ENCODE measurements around the gene HRAS.
A peak's percentile ranks its signal among the peaks of the same experiment; 100 is the strongest.
"Not testable (repeated sequence)": the region's sequence is repeated elsewhere in the genome, so short reads cannot be mapped to it uniquely, and the experiment has no call there.

Gene HRAS

DNA sequence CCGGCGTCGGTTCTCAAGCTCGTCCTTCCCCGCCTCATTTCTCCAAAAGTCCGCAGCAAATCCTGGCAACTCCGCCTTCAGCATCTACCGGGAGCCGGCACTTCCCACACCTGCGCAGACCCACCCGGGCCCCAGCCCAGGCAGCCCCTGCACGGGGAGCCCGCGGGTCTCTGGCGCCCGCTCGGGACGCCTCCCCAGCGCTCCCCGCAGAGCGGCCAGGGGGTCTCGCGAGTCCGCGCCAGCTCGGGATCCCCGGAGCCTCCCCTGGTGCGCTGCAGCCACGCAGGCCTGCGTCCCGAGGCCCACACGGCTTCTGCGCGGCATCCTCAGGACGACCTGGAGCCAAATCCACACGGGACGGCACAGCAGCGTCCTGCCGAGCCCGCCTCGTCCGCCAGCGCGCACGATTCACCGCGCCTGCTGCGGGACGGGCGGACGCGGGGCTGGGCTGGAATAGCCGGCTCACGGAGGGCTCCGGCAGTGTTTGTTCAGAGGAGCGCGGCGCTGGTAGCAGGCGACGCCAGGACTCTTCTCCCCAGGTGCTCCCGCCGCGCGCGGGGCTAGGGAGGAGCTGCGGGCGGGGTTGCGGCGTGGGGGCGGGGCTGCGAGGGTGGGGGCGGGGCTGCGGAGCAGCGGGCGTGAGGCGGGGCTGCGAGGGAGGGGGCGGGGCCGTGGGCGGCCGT, 40.1 kb upstream of the HRAS start:
- Histone ChIP-seq H3K4me1 (ENCODE audit: control insufficient read depth, insufficient read depth, low read length) (peaks cover 45% of the 10 kb centered on the region), H3K27ac (ENCODE audit: low read length) (no peak overlapping the region)

DNA sequence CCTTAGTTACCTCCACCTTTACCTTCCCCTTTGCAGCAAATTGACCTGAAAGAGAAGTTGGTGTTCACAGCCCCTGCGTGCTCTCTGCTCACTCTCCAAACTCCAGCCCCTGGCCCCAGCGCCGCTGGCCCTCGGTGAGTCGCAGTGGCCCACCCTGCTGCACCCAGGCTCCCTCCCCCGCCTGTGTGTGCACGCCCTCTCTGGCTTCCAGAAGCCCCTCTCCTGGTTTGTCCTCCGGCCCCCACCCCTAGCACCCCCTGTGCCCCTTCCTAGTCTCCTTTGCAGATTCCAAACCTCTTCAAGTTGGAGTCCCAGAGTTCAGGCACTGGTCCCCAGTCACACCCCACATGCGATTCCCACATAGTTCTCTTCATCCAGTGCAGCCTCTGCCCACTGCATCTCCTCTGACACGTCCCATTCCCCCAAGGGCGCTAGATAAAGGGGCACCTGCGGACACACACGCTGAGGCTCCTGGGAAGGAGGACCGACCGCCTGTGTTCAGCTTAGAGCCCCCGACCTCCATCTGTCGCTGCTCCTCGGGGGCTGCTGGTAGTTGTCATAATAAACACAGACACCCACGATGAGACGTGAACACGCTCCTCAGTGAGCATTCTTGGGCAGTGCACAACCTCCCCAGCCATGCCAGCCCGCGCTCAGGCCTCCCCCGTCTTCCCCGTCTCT, 39.4 kb upstream of the HRAS start:
- no peaks in the 10 kb centered on the region for H3K9me3 ChIP-seq (ENCODE audit: control insufficient read depth in 2 of 2, low read length in 2 of 2)
- peaks cover 0 to 2% of the 10 kb centered on the region in 2 donors for H3K27me3 ChIP-seq (ENCODE audit: control insufficient read depth in 1 of 2, insufficient read depth in 2 of 2, low read length in 2 of 2)
- H3K9ac ChIP-seq (ENCODE audit: low read length in 2 of 2) = no peak overlapping the region
- H3K36me3 ChIP-seq (ENCODE audit: control insufficient read depth in 2 of 2, insufficient read depth in 2 of 2, low read length in 2 of 2) = no peaks in the 10 kb centered on the region
- H3K4me1 ChIP-seq (ENCODE audit: control insufficient read depth, insufficient read depth, low read length) = peaks cover 38% of the 10 kb centered on the region
- H3K27ac ChIP-seq (ENCODE audit: low read length) = no peak overlapping the region
- peak overlapping the region; percentile 56 to 75 for H3K4me3 ChIP-seq (ENCODE audit: low read length in 2 of 2)

More for the DNA sequence above, 40.1 kb upstream of the HRAS start:
- Histone ChIP-seq H3K27me3 (ENCODE audit: control insufficient read depth in 1 of 2, insufficient read depth in 2 of 2, low read length in 2 of 2) (peaks cover 0 to 2% of the 10 kb centered on the region in 2 donors), H3K36me3 (ENCODE audit: control insufficient read depth in 2 of 2, insufficient read depth in 2 of 2, low read length in 2 of 2) (no peaks in the 10 kb centered on the region), H3K4me3 (ENCODE audit: low read length in 2 of 2) (peak overlapping the region; percentile 56 to 75), H3K9ac (ENCODE audit: low read length in 2 of 2) (no peak overlapping the region), H3K9me3 (ENCODE audit: control insufficient read depth in 2 of 2, low read length in 2 of 2) (no peaks in the 10 kb centered on the region)

DNA sequence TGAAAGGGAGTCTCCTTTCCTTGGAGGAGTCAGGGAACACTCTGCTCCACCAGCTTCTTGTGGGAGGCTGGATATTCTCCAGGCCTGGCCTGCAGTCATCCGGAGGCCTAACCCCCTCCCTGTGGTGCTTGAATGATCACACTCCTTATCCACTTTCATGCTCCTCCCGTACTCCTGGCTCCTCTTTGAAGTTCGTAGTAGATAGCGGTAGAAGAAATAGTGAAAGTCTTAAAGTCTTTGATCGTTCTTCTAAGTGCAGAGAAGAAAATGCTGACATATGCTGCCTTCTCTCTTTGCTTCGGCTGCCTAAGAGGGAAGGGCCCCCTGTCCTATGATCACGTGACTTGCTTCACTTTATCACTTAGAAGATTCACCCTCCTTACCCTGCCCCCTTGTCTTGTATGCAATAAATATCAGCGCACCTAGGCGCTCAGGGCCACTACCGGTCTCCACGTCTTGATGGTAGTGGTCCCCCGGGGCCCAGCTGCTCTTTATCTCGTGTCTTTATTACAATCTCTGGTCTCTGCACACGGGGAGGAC, 38.7 kb upstream of the HRAS start:
- H3K4me3 ChIP-seq (ENCODE audit: low read length in 2 of 2); H3K9ac ChIP-seq (ENCODE audit: low read length in 2 of 2); H3K27me3 ChIP-seq (ENCODE audit: control insufficient read depth in 1 of 2, insufficient read depth in 2 of 2, low read length in 2 of 2); H3K9me3 ChIP-seq (ENCODE audit: control insufficient read depth in 2 of 2, low read length in 2 of 2); H3K36me3 ChIP-seq (ENCODE audit: control insufficient read depth in 2 of 2, insufficient read depth in 2 of 2, low read length in 2 of 2); H3K27ac ChIP-seq (ENCODE audit: low read length): not testable (repeated sequence)
- H3K4me1 ChIP-seq (ENCODE audit: control insufficient read depth, insufficient read depth, low read length) = peaks cover 38% of the 10 kb centered on the region

DNA sequence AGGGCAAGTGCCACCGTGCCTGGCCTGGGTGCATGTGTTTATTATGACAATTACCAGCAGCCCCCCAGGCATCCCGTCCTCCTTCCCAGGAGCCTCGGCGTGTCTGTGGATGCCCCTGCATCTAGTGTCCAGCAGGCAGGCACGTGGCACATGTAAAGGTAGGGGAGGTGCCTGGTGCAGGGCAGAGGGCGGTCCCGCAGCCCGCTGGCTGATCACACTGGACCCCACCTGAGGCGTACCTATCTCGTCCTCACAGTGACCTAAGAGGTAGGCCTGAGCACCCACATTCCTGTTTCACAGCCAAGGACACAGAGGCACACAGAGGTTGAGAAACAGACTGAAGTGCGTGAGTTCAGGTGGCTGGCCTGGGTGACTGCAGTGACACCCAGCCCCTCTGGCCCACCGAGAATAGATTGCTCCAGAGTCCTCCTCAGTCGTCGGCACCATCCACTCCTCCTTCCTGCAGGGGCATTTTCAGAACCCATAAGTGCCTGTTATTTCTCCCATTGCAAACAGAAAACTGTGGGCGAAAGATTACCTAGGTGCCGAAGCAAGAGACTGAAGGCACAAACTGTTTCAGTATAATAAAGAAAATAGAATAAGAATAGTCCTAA, 37.9 kb upstream of the HRAS start:
- H3K27me3 ChIP-seq (ENCODE audit: control insufficient read depth in 1 of 2, insufficient read depth in 2 of 2, low read length in 2 of 2) = peaks cover 0 to 2% of the 10 kb centered on the region in 2 donors
- no peak overlapping the region for H3K9ac ChIP-seq (ENCODE audit: low read length in 2 of 2)
- H3K4me1 ChIP-seq (ENCODE audit: control insufficient read depth, insufficient read depth, low read length) = peaks cover 33% of the 10 kb centered on the region
- no peaks in the 10 kb centered on the region for H3K36me3 ChIP-seq (ENCODE audit: control insufficient read depth in 2 of 2, insufficient read depth in 2 of 2, low read length in 2 of 2)
- no peaks in the 10 kb centered on the region for H3K9me3 ChIP-seq (ENCODE audit: control insufficient read depth in 2 of 2, low read length in 2 of 2)
- H3K4me3 ChIP-seq (ENCODE audit: low read length in 2 of 2) = no peak overlapping the region
- H3K27ac ChIP-seq (ENCODE audit: low read length) = no peak overlapping the region

DNA sequence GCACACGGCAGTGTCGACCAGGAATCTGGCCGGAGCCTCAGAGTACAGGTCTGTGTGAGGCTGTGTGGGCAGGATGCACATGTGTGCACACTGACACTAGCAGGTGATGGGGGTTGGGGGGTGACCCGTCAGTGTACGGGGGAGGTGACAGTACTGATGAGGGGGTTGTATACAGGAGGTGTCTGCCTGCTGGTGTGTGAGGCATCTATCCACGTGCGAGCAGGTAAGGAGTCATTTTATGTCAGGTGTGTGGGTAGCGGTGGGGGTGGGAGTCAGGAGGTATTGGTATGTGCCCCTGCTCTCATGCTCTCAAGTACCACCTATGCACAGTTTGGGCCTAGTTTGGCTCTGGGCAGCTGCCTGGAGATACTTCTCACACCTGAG, 36.4 kb upstream of the HRAS start:
- Histone ChIP-seq H3K27me3 (ENCODE audit: control insufficient read depth in 1 of 2, insufficient read depth in 2 of 2, low read length in 2 of 2) (peaks cover 0 to 2% of the 10 kb centered on the region in 2 donors), H3K9ac (ENCODE audit: low read length in 2 of 2) (no peak overlapping the region), H3K4me1 (ENCODE audit: control insufficient read depth, insufficient read depth, low read length) (peaks cover 30% of the 10 kb centered on the region), H3K27ac (ENCODE audit: low read length) (no peak overlapping the region), H3K4me3 (ENCODE audit: low read length in 2 of 2) (no peak overlapping the region), H3K36me3 (ENCODE audit: control insufficient read depth in 2 of 2, insufficient read depth in 2 of 2, low read length in 2 of 2) (no peaks in the 10 kb centered on the region), H3K9me3 (ENCODE audit: control insufficient read depth in 2 of 2, low read length in 2 of 2) (no peaks in the 10 kb centered on the region)

DNA sequence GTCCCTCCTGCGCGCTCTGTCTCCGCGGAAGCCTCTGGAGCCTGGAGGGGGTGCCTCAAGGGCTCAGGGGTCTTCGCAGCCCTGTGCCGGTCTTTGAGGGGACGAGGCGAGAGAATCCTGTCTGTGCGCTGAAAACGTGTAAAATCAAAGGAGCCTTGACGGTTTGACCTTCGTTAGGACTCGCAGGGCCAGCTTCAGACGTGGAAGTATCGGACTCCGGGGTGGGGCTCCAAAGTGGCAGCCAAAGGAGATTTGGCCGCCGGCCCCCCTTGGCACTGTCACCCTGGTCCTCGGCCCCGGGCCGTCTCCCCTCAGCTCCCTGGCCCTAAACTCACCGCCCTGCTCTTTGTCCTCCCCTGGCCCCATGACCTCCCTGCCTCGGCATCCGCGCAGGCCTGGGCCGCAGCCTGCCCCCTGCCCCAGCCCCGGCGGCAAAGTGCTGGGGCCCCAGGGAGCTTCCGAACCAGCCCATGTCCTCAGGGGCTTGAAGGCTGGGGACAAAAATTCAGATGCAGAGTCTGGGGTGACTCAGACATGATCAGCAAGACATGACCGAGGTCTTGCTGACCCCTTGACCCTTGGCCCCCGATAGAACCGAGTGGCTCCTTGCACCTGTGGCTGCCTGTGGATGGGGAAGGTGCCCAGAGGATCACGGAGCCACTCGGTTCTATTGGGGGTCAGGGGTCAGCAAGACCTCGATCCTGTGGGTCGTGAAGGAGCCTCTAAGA, 33.9 kb upstream of the HRAS start:
- Histone ChIP-seq H3K4me3 (ENCODE audit: low read length in 2 of 2) (peak overlapping the region; percentile 35 to 73), H3K4me1 (ENCODE audit: control insufficient read depth, insufficient read depth, low read length) (peaks cover 21% of the 10 kb centered on the region), H3K9ac (ENCODE audit: low read length in 2 of 2) (peak overlapping the region; percentile 62 to 73), H3K36me3 (ENCODE audit: control insufficient read depth in 2 of 2, insufficient read depth in 2 of 2, low read length in 2 of 2) (no peaks in the 10 kb centered on the region), H3K27me3 (ENCODE audit: control insufficient read depth in 1 of 2, insufficient read depth in 2 of 2, low read length in 2 of 2) (no peaks in the 10 kb centered on the region), H3K27ac (ENCODE audit: low read length) (peak overlapping the region; percentile 58), H3K9me3 (ENCODE audit: control insufficient read depth in 2 of 2, low read length in 2 of 2) (no peaks in the 10 kb centered on the region)

DNA sequence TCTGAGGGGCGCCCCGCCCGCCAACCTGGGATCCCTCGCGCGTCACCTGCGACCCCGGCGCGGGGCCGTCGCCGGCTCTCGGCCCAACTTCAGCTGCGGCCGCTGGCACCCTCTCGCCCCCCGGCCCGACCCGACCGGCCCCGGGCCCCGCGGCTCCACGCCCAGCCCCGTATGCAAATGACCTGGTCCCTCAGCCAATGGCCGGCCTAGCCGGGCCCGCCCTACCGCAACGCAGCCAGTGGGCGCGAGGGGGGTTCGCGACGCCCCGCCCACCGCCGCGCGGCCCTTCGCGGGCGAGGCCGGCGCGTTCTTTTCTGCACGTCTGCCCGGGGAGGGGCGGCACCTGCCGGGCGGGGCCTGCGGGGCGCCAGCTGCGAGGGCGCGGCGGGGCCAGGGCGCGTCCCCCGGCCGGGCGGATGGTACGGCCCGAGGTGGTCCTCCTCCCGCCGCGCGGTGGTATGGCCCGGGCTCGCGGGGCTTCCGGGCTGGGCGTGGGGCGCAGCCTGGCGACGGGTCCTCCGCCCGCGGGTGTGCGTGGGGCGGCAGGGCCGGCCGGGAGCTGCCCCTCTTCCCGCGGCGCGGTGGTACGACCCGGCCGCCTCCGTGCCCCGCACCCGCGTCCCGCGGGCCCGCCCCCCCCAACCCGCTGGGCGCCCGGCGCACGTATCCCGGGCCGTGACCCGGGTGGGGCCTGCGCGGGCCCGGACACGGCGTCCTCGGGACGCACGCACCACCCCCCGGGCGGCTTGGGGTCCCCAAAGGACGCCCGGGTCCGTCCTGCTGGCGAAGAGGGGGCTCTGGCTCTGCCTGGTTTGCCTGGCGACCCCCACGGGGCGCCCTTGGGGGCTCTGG, 33.2 kb upstream of the HRAS start:
- Histone ChIP-seq H3K9ac (ENCODE audit: low read length in 2 of 2) (peak overlapping the region; percentile 62 to 73), H3K9me3 (ENCODE audit: control insufficient read depth in 2 of 2, low read length in 2 of 2) (no peaks in the 10 kb centered on the region)

DNA sequence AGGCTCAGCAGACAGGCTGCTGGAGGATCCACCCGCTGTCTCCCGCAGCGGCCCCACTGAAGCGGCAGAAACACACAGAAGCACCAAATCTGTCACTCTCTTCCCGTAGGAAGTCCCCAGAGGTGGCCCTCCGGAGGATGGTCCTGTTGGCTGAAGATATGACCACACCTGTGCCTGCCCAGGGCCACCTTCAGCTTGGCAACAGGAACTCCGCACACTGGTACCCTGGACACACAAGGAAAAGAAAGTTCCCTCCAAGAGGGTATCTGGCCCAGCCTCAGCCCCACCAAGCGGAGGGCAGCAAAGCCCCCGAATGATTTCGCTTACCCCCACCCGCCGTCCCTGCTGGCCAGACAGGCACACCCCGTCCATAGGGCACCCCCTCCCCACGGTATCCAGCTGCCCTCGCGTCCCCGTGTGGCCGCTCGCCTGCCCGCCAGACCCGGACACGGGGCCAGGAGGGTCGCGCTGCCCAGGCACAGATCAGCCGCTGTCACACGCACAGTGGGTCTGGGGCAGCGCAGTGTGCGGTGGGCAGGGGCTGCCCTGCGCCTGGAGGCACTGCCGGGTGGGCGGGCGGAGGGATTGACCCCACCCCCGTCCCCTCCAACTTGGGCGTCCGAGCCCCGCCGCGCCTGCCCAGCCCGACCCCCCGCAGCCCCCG, 32.4 kb upstream of the HRAS start:
- H3K36me3 ChIP-seq (ENCODE audit: control insufficient read depth in 2 of 2, insufficient read depth in 2 of 2, low read length in 2 of 2) = no peaks in the 10 kb centered on the region
- H3K9ac ChIP-seq (ENCODE audit: low read length in 2 of 2) = peak overlapping the region; percentile 29 to 48
- peak overlapping the region; percentile 35 to 73 for H3K4me3 ChIP-seq (ENCODE audit: low read length in 2 of 2)
- H3K27ac ChIP-seq (ENCODE audit: low read length) = no peak overlapping the region
- peaks cover 20% of the 10 kb centered on the region for H3K4me1 ChIP-seq (ENCODE audit: control insufficient read depth, insufficient read depth, low read length)
- H3K9me3 ChIP-seq (ENCODE audit: control insufficient read depth in 2 of 2, low read length in 2 of 2) = no peaks in the 10 kb centered on the region
- H3K27me3 ChIP-seq (ENCODE audit: control insufficient read depth in 1 of 2, insufficient read depth in 2 of 2, low read length in 2 of 2) = no peaks in the 10 kb centered on the region

More for the DNA sequence above, 33.2 kb upstream of the HRAS start:
- Histone ChIP-seq H3K36me3 (ENCODE audit: control insufficient read depth in 2 of 2, insufficient read depth in 2 of 2, low read length in 2 of 2) (no peaks in the 10 kb centered on the region), H3K4me1 (ENCODE audit: control insufficient read depth, insufficient read depth, low read length) (peaks cover 20% of the 10 kb centered on the region), H3K27ac (ENCODE audit: low read length) (peak overlapping the region; percentile 58), H3K27me3 (ENCODE audit: control insufficient read depth in 1 of 2, insufficient read depth in 2 of 2, low read length in 2 of 2) (no peaks in the 10 kb centered on the region), H3K4me3 (ENCODE audit: low read length in 2 of 2) (peak overlapping the region; percentile 35 to 73)

DNA sequence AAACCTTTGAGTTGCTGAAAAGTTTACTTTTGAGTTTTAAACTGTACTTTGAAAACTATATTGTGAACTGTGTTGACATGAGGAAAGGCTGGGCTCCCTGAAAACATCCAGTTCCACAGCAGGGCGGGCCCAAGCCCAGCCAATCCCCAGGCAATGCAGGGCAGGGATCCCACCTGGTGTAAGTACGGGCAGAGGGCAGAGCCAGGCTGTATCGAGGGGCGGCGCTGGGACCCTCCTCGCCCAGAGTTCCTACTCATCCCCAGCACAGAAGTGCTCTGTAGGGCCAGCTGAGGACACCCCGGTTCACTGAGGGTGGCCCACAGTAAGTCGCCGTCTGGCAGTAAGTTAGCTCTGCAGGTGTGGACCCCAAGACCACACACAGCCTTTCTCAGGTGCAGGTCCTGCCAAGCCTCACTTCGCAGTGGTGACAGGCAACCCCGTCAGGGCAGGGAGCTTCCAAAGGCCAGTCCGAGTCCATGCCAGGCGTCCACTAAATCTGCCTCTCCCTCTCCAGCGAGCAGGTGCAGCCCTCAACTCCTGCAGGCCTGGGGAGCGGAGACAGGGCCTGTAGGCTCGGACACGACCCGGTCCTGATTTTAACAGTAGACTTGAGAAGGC, 31.7 kb upstream of the HRAS start:
- H3K9ac ChIP-seq (ENCODE audit: low read length in 2 of 2) = no peak overlapping the region
- H3K36me3 ChIP-seq (ENCODE audit: control insufficient read depth in 2 of 2, insufficient read depth in 2 of 2, low read length in 2 of 2) = no peaks in the 10 kb centered on the region
- no peaks in the 10 kb centered on the region for H3K9me3 ChIP-seq (ENCODE audit: control insufficient read depth in 2 of 2, low read length in 2 of 2)
- H3K27me3 ChIP-seq (ENCODE audit: control insufficient read depth in 1 of 2, insufficient read depth in 2 of 2, low read length in 2 of 2) = no peaks in the 10 kb centered on the region
- H3K27ac ChIP-seq (ENCODE audit: low read length) = no peak overlapping the region
- peaks cover 20% of the 10 kb centered on the region for H3K4me1 ChIP-seq (ENCODE audit: control insufficient read depth, insufficient read depth, low read length)
- peak overlapping the region in 1 of 2 donors; percentile 73 for H3K4me3 ChIP-seq (ENCODE audit: low read length in 2 of 2)
